SU-DHL-6 (cell line): ENCODE measurements around the gene KCNJ8.

Source experiments
- H2AFZ ChIP-seq: fragments of 200-600 bp; sonication (generic); 2 replicates; pipeline ENCODE4 v1.6.1; 2014; ENCODE audit warnings: low read depth, mild to moderate bottlenecking, moderate library complexity, mixed read lengths, antibody characterized with exemption, low read length; ENCODE audit not compliant: severe bottlenecking
- H3F3A ChIP-seq: fragments of 200-600 bp; shearing (Covaris generic); 2 replicates; pipeline ENCODE4 v1.6.0; 2016; ENCODE audit warnings: antibody characterized with exemption, mild to moderate bottlenecking; ENCODE audit not compliant: insufficient read depth
- H3K27ac ChIP-seq: fragments of 200-600 bp; sonication (generic); 2 replicates; pipeline ENCODE4 v1.5.1; 2016; ENCODE audit warnings: low read depth, mild to moderate bottlenecking, low read length, moderate library complexity, mixed read lengths
- H3K27me3 ChIP-seq: fragments of 200-600 bp; sonication (generic), shearing (Covaris generic); 2 replicates; pipeline ENCODE4 v1.6.0; 2014; ENCODE audit warnings: mild to moderate bottlenecking, low read length
- H3K36me3 ChIP-seq: fragments of 200-600 bp; sonication (generic); 2 replicates; pipeline ENCODE4 v1.6.1; 2014; ENCODE audit warnings: mild to moderate bottlenecking, low read length, mixed read lengths
- H3K4me2 ChIP-seq: fragments of 300-600, 200-600 bp; shearing (Covaris generic), sonication (generic); 2 replicates; pipeline ENCODE4 v1.6.0; 2014; ENCODE audit warnings: low read length, low read depth, mild to moderate bottlenecking; ENCODE audit not compliant: poor library complexity, severe bottlenecking
- H3K4me3 ChIP-seq: fragments of 200-600 bp; sonication (generic); 2 replicates; pipeline ENCODE4 v1.5.1; 2014; ENCODE audit warnings: antibody characterized with exemption, low read length, mild to moderate bottlenecking, mixed read lengths; ENCODE audit not compliant: insufficient read depth, poor library complexity, severe bottlenecking
- H3K79me2 ChIP-seq: fragments of 200-600 bp; sonication (generic); 2 replicates; pipeline ENCODE4 v1.6.1; 2014; ENCODE audit warnings: mild to moderate bottlenecking, low read length, moderate library complexity; ENCODE audit not compliant: insufficient read depth
- H3K9ac ChIP-seq: fragments of 200-600 bp; sonication (generic); 2 replicates; pipeline ENCODE4 v1.7.0; 2014; ENCODE audit warnings: mild to moderate bottlenecking, low read length
- H3K9me2 ChIP-seq: fragments of 200-600 bp; sonication (generic); replicated peaks from 2 replicates; pipeline ENCODE4 v1.6.1; 2014; ENCODE audit warnings: low read length; ENCODE audit not compliant: insufficient read depth
- H3K9me3 ChIP-seq: fragments of 200-600 bp; sonication (generic); 2 replicates; pipeline ENCODE4 v1.6.1; 2014; ENCODE audit warnings: low read length, mixed read lengths; ENCODE audit not compliant: insufficient read depth
- H4K20me1 ChIP-seq: fragments of 200-600 bp; sonication (generic); 2 replicates; pipeline ENCODE4 v1.6.1; 2014; ENCODE audit warnings: low read depth, mild to moderate bottlenecking, antibody characterized with exemption, low read length, moderate library complexity, mixed read lengths
- EZH2phosphoT487 ChIP-seq: fragments of 200-600 bp; sonication (generic), shearing (Covaris generic); conservative IDR thresholded peaks from 2 replicates; pipeline ENCODE4 v1.6.1; 2018; ENCODE audit warnings: mild to moderate bottlenecking, antibody characterized with exemption, low read length, moderate library complexity, mixed read lengths
- TF ChIP-seq, protein P1 (sequence below): fragments of 200-600 bp; sonication (generic); IDR thresholded peaks from one replicate; pipeline ENCODE4 v1.5.1; 2017; ENCODE audit warnings: antibody characterized with exemption, mild to moderate bottlenecking, low read length, moderate library complexity; ENCODE audit not compliant: insufficient read depth, poor library complexity, severe bottlenecking

KCNJ8 gene

DNA sequence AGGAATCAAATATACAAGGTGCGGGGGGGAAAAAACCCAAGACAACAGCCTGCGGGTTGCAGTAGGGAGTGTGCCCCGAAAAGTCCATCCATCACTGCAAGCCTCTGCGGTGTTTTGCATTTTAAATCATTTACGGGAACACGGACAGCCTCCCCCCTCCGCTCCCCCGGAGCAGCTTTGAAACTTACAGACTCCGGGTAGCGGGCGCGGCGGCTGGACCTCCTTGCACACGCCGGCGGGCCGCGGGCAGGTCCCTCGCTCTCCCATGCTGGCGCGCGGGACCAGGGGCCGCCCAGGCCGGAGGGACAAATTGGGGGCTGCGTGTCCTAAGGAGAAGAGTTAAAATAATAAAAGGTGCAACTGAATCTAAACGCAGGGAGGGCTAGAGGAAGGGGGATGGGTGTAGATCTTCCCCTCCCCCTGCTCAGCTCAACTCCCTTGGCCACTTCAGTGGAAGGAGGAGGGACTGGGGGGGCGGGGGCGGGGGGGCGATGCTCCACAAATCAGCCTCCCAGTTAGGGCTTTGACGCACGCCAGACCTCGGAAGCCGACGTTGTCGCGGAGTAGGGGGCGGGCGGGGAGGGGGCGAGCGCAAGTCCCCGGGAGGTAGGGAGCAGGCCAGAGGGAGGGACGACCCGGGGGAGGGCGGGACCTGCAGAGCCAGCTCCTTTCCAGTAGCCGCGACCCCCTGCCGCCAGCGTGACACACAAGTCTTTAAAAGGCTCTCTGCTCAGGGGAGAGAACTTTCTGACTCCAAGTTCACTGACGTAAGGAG, at the start of gene KCNJ8:
Gene KCNJ8, minus strand, starts transcription at position 349 of the 775 bp plus-strand sequence. CDS start 1,090 bp downstream, outside the sequence.
- H3K4me2 ChIP-seq, result no peak within 1 kb of the TSS
- no peaks in the 10 kb centered on the region for H3F3A ChIP-seq
- no peak within 1 kb of the TSS for H3K4me3 ChIP-seq
- H3K27me3 ChIP-seq, result no peaks in the 10 kb centered on the region
- H3K9me3 ChIP-seq, result no peaks in the 10 kb centered on the region
- no peak within 1 kb of the TSS for H3K27ac ChIP-seq
- H3K9me2 ChIP-seq, result no peaks in the 10 kb centered on the region
- TF ChIP-seq, protein P1, sequence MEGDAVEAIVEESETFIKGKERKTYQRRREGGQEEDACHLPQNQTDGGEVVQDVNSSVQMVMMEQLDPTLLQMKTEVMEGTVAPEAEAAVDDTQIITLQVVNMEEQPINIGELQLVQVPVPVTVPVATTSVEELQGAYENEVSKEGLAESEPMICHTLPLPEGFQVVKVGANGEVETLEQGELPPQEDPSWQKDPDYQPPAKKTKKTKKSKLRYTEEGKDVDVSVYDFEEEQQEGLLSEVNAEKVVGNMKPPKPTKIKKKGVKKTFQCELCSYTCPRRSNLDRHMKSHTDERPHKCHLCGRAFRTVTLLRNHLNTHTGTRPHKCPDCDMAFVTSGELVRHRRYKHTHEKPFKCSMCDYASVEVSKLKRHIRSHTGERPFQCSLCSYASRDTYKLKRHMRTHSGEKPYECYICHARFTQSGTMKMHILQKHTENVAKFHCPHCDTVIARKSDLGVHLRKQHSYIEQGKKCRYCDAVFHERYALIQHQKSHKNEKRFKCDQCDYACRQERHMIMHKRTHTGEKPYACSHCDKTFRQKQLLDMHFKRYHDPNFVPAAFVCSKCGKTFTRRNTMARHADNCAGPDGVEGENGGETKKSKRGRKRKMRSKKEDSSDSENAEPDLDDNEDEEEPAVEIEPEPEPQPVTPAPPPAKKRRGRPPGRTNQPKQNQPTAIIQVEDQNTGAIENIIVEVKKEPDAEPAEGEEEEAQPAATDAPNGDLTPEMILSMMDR, result no peak
- TF ChIP-seq EZH2phosphoT487, result no peak
- H3K9ac ChIP-seq, result no peak within 1 kb of the TSS
- no peak within 1 kb of the TSS for H2AFZ ChIP-seq
- no peaks in the 10 kb centered on the region for H3K36me3 ChIP-seq
- H4K20me1 ChIP-seq, result no peaks in the 10 kb centered on the region
- H3K79me2 ChIP-seq, result no peaks in the 10 kb centered on the region

DNA sequence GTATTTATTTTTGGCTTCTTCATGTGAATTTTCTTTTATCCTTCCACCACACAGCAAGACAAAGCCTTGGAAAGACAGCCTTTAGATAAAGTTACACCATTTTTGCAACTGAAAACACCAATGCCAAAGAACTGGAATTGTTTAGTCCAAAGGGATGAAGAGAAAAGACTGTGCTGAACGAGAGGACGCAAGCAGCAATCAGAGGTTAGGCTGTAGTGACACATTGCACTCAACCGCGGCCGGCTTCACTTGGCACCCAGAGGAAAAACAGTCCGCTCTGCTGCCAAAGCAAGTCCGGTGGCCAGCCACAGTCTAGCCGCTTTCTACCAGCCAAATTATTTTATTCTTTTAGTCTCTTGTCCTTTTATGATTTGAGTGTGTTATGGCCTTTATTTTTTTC, 49.1 kb upstream of the KCNJ8 start:
- Histone ChIP-seq H3K27me3 (no peaks in the 10 kb centered on the region), H2AFZ (no peak overlapping the region), H3K36me3 (no peaks in the 10 kb centered on the region), H3F3A (no peaks in the 10 kb centered on the region), H3K79me2 (no peaks in the 10 kb centered on the region), H3K9ac (no peak overlapping the region), H3K4me2 (no peak overlapping the region), H3K27ac (no peak overlapping the region), H3K4me3 (no peak overlapping the region), H4K20me1 (no peaks in the 10 kb centered on the region), H3K9me2 (no peaks in the 10 kb centered on the region), H3K9me3 (no peaks in the 10 kb centered on the region)
- TF ChIP-seq, protein P1, result no peak
- no peak for TF ChIP-seq EZH2phosphoT487

DNA sequence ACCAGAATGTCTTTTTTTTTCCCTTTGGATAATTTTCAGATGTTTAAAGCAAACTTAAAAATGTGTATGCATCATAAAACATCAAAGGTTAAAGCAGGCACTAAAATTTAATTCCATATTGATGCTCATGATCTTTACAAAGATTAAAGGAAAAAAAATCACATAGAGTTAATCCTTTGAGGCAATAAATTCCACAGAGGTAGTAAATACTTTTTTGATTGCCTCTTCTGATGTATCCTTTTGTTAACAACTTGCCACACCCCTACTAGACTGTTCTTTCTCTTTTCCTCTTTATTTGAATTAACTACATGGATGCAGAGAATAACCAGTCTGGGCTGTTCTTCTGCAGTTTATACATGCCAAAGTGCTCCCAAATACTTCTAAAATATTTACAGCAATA, 45.2 kb upstream of the KCNJ8 start:
- TF ChIP-seq EZH2phosphoT487, result no peak
- TF ChIP-seq, protein P1, result no peak
- Histone ChIP-seq H2AFZ (no peak overlapping the region), H3K9ac (no peak overlapping the region), H3F3A (no peaks in the 10 kb centered on the region), H3K27ac (no peak overlapping the region), H3K79me2 (no peaks in the 10 kb centered on the region), H3K9me2 (0 out of 2 replicates have a peak, but pooled peaks cover 3% of the 10 kb centered on the region), H3K4me2 (no peak overlapping the region), H3K36me3 (no peaks in the 10 kb centered on the region), H4K20me1 (no peaks in the 10 kb centered on the region), H3K27me3 (no peaks in the 10 kb centered on the region), H3K9me3 (no peaks in the 10 kb centered on the region), H3K4me3 (no peak overlapping the region)
